Lower lobe of right lung (tissue), 2 donors: ENCODE data around the gene PEX14. TPM values are rescaled to one million over a fixed set of nuclear protein-coding genes. Genes with fewer than 3 reads are reported as not detected.

Experiments
- ATAC-seq, 2 donors: fragments of 200-7000 bp; cut with Tn5 transposase; one replicate each; pipeline ENCODE4 v1.9.1; 2020 to 2022; ENCODE audit warnings: mild to moderate bottlenecking in 2 of 2, moderate library complexity in 2 of 2
- DNase-seq: peaks from one replicate; pipeline ENCODE4 v3.0.0-alpha.2; 2020
- H3K27ac ChIP-seq: fragments of 200-600 bp; one replicate; pipeline ENCODE4 v1.8.0; 2022
- H3K27me3 ChIP-seq: fragments of 200-600 bp; one replicate; pipeline ENCODE4 v1.8.0; 2022; ENCODE audit warnings: low read depth
- H3K36me3 ChIP-seq: fragments of 200-600 bp; one replicate; pipeline ENCODE4 v1.8.0; 2022; ENCODE audit warnings: mild to moderate bottlenecking
- H3K4me1 ChIP-seq: fragments of 200-600 bp; one replicate; pipeline ENCODE4 v1.8.0; 2022
- H3K4me3 ChIP-seq: fragments of 200-600 bp; one replicate; pipeline ENCODE4 v1.8.0; 2022; ENCODE audit warnings: mild to moderate bottlenecking
- H3K9me3 ChIP-seq: fragments of 200-600 bp; one replicate; pipeline ENCODE4 v1.8.0; 2022
- CTCF ChIP-seq: fragments of 200-600 bp; IDR thresholded peaks from one replicate; pipeline ENCODE4 v1.8.0; 2022; ENCODE audit warnings: antibody characterized with exemption, mild to moderate bottlenecking
- intact Hi-C: fragments of 100-400 bp; cut with DNase I; formaldehyde crosslinking; loops from one replicate; pipeline ENCODE4 v1.11.0; 2022
- total RNA-seq: library from RNA; stranded (reverse); fragmentation: NEBNext Ultra II Directional; extraction: Animal tissue kit (Norgen Biotek cat#: 25700); gene quantifications from one replicate; pipeline ENCODE4 v1.2.1, GENCODE V29; 2021
- donor health status: DM: no; HTN: yes; CAD: no; lungs with severe emphysema.

PEX14 gene
- total RNA-seq, 1 donor from 2014 or later: 27.9 TPM

DNA sequence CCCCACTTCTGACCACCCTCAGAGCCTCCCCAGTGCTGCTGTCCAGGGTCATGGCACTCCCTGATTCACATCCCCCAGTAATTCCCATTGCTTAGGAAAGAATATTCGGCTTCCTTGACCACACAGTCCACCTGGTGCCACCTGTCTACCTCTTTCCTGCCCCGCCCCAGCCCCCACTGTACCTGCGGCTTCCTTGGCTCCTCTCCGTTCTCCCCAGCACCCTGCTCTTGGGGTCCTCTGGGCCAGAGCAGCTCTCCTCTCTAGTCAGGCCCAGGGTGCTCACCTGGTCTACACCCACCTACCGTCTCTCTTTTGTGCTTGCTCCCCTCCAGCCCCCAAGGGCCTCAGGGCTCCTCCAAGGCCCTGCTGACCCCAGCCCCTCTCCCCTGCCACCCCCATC, 142.6 kb downstream of the PEX14 start:
- Histone ChIP-seq H3K27ac (no peak overlapping the region), H3K4me3 (no peak overlapping the region), H3K36me3 (peaks cover 23% of the 10 kb centered on the region), H3K9me3 (no peaks in the 10 kb centered on the region), H3K4me1 (no peaks in the 10 kb centered on the region), H3K27me3 (no peaks in the 10 kb centered on the region)
- no peak for TF ChIP-seq CTCF
- DNase-seq (no peak), ATAC-seq (no peak)
- intact Hi-C loops: no loop called here

- ATAC-seq (peak in 1 of 2 donors; percentile 10), DNase-seq (no peak)
- H3K4me3 ChIP-seq: no peak overlapping the region
- TF ChIP-seq CTCF: no peak
- no peaks in the 10 kb centered on the region for H3K4me1 ChIP-seq
- no peak overlapping the region for H3K27ac ChIP-seq
- intact Hi-C loops: no loop called here
- peaks cover 26% of the 10 kb centered on the region for H3K36me3 ChIP-seq
- H3K27me3 ChIP-seq: no peaks in the 10 kb centered on the region
- H3K9me3 ChIP-seq: no peaks in the 10 kb centered on the region
Measured at GRCh38 chr1:10617931-10618885, 143.5 kb downstream of the PEX14 start.

GRCh38 chr1:10620776-10621175, 146.0 kb downstream of the PEX14 start:
- peaks cover 45% of the 10 kb centered on the region for H3K36me3 ChIP-seq
- intact Hi-C loops: no loop called here
- no peak overlapping the region for H3K27ac ChIP-seq
- no peaks in the 10 kb centered on the region for H3K4me1 ChIP-seq
- no peaks in the 10 kb centered on the region for H3K9me3 ChIP-seq
- ATAC-seq: no peak
- no peaks in the 10 kb centered on the region for H3K27me3 ChIP-seq
- TF ChIP-seq CTCF: no peak
- no peak for DNase-seq
- H3K4me3 ChIP-seq: no peak overlapping the region

- Histone ChIP-seq H3K27me3 (no peaks in the 10 kb centered on the region), H3K36me3 (peaks cover 45% of the 10 kb centered on the region)
Measured at GRCh38 chr1:10621906-10622305, 147.2 kb downstream of the PEX14 start.

More at GRCh38 chr1:10621906-10622305, 147.2 kb downstream of the PEX14 start:
- no peaks in the 10 kb centered on the region for H3K9me3 ChIP-seq
- TF ChIP-seq CTCF: no peak
- DNase-seq: no peak
- no peaks in the 10 kb centered on the region for H3K4me1 ChIP-seq
- H3K4me3 ChIP-seq: no peak overlapping the region
- H3K27ac ChIP-seq: no peak overlapping the region
- ATAC-seq: no peak
- intact Hi-C loops: no loop called here
